GM21528 (cell line): ENCODE results near the gene LEO1.
"Not testable (repeated sequence)": the region's sequence is repeated elsewhere in the genome, so short reads cannot be mapped to it uniquely, and the experiment has no call there.

Experiments
- ATAC-seq: cut with Tn5 transposase; IDR thresholded peaks from one replicate; pipeline ENCODE4 v1.9.1; 2021; ENCODE audit warnings: mild to moderate bottlenecking, moderate library complexity; ENCODE audit not compliant: unreplicated experiment, low FRiP score

LEO1 gene

DNA sequence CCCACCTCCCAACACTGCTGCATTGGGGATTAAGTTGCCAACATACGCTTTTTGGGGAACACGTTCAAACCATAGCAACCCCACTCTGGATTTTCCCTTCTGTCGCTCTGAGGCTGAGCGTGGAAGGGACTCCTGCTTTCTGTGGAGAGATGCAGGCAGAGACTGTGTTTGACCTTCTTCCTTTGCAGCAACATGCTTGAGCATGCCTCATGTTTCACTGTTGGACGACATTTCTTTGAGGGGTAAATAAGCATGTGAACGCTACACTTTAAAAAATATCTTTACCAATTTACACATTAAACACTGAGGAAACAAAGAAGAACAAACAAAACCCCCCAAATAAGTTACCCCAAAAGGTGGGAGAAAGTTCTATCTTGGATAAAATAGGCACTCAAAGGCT lies 33.2 kb upstream of the LEO1 start:
- ATAC-seq = no peak

DNA sequence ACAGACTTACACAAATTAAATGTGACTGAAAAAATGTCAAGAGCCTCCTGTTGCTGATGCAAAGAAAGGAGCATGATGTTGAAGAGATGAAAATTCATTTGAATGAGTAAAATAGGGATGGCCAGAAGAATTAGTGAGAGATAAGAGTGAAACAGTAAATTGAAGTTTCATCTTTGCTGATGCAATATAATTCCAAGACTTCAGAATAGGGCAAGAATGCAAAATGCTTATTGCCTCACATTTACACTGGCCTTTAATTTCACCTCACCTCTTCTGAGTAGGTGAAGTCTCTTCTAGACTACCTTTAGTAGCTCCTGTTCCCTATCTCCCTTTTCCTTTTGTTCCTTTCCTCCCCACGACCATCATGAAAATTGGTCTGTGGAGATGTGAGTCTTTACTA lies 32.1 kb upstream of the LEO1 start:
- no peak for ATAC-seq

DNA sequence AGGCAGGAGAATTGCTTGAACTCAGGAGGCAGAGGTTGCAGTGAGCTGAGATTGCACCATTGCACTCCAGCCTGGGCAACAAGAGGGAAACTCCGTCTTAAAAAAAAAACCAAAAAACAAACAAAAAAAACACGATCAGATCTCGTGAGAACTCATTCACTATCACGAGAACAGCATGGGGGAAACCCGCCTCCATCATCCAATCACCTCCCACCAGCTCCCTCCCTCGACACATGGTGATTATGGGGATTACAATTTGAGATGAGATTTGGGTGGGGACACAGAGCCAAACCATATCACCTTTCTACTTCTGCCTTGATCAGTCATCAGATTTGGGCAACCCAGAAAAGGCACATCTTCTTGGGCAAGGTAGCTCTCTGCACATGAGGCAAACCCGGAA lies 31.5 kb upstream of the LEO1 start:
- ATAC-seq = not testable (repeated sequence)

DNA sequence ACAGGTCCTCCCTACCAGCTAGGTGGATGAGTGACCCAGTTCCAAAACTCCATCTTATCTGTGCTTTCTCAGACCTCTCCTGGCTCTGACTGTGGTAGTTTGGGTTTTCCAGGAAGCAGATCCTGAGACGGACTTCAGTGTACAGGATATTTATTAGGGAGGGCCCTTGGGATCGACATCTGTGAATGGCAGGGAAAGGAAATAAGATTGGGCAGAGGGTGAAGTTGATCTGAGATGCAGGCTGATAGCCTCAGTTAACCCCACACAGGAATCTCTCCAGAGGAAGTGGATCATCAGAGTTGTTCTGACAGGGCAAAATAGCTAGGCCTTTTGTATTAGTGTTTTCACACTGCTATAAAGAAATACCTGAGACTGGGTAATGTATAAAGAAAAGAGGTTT lies 30.8 kb upstream of the LEO1 start:
- no peak for ATAC-seq

DNA sequence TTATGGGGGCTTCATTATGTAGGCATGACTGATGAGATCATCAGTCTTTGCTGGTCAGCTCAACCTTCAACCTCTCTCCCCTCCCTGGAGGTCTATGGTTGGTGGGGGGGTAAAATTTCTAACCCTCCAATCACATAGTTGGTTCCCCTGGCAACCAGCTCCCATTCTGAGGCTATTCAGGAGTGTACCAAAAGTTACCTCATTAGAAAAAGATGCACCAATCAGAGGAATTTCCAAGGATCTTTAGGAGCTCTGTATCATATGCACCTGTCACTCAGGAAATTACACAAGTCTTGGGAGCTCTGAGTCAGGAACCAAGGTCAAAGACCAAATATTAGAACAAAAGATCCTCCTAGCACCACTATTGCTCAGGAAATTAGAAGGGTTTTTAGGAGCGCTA lies 21.4 kb upstream of the LEO1 start:
- ATAC-seq = no peak

DNA sequence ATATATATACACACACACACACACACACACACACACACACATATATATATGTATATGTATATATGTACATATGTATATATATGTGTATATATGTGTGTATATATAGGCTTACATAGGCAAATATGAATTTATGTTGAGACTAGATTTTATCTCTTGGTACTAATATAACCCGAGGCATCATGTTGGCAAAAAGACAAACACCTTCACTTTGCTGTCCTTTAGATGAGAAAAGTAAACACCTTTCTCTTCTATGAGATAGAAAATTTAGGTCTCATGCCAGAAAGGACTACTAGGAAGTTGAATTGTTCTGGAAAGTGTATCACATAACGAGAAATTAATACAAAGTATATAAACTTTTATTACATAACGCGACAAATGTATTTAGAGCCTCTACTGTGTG lies 19.6 kb upstream of the LEO1 start:
- no peak for ATAC-seq

DNA sequence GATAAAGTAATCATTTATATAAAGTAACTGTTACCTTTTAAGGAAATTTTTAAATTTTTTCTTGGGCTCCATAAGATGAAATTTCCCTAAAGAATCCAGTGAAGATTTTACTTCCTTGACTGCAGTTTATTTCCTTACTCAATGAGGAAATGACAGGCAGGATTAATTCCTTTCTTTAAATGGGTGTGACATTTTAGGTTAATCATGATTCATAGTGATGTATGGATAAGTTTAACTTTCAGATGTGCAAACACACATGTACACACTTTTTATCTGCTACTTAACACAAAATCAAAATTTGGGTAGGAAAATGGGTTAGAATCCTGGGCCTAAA lies 11.2 kb upstream of the LEO1 start:
- ATAC-seq = no peak

DNA sequence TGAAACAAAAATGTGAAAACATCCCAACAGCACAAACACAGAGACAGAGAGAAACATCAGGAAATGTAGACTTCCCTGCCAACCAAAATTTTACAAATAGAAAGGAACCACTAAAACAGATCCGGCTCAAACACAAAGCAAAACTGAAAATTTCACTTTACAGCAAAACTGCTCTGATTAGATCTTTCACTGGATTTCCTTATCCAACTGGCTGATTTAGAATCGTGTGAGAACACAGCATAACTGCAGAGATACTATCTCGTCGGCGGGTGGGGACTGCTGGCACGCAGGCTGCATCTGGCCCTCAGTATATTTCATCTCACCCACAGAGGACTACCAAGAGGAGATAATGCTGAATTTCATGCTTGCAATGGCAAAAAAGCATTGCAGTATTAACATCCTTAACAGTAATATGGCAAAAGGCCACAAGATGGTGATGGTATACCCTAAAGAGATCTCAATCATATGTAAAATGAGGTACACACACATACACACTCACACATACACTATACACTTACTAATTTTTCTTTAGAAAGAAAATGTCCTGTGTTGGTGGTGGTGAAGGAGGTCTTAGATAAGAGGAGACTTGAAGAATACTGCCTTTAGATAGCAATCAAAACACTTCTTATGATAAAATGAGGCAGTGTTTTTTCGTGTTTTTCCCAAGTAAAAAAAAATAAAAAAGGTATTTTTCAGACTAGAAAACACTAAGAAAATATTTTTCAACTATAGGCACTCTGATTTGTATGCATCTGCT lies 10.6 kb upstream of the LEO1 start:
- ATAC-seq = peak; percentile 88

DNA sequence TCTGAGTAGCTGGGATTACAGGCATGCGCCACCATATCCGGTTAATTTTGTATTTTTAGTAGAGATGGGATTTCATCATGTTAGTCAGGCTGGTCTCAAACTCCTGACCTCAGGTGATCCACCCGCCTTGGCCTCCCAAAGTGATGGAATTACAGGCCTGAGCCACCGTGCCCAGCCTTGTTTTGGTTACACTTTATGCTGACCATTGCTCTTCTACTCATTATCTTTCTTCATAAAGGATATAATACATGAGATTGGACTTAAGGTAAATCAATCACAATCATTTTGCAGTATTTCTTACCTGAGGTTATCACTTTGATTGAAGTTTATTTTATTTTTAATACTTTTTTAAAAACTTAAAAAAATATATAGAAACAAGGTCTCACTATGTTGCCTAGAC lies 2.2 kb upstream of the LEO1 start:
- ATAC-seq = no peak

DNA sequence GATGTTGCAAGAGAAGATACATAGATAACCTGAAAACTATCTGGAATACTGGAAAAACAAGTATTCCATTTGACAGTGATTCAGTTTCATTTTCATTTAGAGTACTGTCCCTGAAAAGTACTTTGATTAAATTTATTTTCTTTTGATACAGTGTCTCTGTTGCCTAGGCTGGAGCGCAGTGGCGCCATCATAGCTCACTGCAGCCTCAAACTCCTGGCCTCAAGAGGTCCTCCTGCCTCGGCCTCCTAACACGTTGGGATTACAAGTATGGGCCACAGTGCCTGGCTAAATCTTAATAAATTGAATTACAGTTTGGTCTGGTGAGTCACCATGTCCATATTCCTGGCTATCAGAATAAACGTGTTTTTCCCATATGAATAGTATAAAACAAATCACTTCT lies 1.6 kb upstream of the LEO1 start:
- no peak for ATAC-seq

DNA sequence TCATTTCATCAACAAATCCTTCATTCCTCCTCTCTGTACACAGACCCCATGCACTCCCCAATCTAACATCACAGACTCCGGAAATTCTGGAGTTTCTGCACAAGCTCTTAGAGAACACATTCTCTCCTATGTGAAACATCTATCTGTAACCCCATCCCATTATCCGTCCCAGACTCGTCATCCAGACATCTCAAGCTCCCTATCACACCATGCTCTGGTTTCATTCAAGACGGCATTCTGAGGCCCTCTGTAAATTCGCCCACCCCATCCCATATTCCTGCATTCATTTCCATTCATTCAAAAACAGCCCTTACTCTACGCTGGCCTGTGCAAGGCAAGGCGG lies 575 bp downstream of the LEO1 start:
- ATAC-seq = peak; percentile 29

DNA sequence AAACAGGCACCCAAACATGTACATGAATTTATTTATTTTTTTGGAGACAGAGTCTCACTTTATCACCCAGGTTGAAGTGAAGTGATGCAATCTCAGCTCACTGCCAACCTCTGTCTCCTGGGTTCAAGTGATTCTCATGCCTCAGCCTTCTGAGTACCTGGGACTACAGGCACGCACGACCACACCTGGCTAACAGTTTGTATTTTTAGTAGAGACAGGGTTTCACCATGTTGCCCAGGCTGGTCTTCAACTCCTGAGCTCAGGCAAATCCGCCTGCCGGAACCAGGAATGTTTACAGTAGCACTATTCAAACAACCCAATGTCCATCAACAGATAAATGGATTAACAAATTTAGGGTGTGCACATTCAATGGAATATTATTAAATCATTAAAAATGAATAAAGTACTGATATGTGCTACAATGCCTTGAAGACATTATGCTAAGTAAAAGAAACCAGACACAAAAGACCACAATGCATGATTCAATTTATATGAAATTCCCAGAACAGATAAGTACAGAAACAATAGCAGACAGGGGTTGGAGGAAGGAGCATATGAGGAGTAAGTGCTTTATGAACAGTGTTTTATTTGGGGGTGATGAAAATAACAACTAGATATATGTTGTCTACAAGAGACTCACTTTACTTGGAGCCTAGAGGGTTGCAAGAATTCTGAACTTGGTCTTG lies 1.3 kb downstream of the LEO1 start:
- ATAC-seq = no peak

DNA sequence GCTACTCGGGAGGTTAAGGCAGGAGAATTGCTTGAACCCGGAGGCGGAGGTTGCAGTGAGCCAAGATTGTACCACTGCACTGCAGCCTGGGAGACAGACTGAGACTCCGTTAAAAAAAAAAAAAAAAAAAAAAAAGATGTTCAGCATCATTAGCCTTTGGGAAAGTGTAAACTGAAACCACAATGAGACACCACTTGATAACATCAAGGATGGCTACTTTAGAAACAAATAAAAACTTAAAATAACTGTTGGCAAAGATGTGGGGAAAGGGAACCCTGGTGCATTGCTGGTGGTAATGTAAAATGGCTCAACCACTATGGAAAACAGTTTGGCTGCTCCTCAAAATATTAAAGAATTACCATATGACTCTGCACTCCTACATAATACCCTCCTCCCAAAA lies 1.9 kb downstream of the LEO1 start:
- ATAC-seq = no peak

DNA sequence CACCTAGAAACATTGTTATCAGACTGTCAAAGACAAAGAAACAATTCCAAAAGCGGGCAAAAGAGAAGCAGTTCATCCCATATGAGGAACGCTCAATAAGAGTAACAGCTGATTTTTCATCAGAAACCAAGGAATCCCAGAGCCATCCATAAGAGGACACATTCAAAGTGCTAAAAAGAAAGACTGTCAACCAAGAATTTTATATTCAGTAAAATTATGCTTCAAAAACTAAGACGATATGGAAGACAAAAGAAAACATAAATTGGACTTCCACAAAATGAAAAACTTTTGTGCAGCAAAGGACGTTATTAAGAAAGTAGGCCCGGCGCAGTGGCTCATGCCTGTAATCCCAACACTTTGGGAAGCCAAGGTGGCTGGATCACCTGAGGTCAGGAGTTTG lies 4.0 kb downstream of the LEO1 start:
- ATAC-seq = no peak

DNA sequence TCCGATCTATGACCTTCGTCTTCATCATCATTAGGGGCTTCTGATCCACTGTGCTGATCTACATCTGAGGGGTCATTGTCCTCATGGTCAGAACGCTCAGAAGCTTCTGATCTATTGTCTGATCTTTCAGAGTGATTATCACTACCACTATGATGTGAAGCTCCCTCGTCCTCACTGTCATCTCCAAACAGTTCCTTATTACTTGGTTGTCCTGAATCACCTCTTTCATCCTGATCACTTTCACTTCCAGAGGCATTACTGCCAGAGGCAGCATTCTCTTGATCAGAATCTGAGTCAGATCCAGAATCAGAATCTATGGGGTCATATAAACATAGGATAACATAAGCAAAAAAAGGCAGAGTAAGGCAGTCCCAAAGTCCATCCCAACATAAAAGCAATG lies 5.4 kb downstream of the LEO1 start:
- no peak for ATAC-seq

DNA sequence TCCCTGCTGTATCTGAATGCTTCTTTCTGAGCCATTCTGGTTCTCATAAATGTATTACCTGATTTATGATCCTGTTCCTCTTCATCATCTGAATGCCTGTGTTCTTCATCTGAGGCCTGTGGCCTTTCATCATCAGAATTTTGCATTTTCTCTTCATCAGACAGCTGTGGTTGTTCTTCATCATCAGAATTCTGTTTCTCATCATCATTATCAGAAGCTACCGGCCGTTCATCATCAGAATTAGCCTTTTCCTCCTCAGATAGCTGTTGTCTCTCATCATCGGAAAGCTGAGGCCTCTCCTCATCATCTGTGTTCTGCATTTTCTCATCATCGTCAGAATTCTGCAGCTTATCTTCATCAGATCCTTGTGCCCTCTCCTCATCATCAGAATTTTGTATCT lies 5.9 kb downstream of the LEO1 start:
- ATAC-seq = no peak

DNA sequence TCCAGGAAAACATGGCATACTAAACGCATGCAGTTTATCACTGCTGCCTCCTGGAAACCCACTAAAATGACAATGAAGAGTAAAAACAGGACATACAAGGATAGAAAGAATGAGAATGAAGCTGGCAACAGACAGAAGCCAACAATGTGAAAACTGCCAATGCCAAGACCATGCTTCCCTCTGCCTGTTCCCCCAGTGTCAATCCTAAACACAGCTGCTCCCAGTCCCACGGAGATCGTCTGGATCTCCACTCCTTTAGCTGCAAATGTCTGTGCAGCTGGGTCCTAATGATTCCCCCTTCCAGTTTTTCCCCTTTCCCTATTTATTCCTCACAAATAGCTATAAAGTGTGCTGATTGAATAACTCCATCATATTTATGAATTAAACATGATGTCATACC lies 16.1 kb downstream of the LEO1 start:
- ATAC-seq = no peak

DNA sequence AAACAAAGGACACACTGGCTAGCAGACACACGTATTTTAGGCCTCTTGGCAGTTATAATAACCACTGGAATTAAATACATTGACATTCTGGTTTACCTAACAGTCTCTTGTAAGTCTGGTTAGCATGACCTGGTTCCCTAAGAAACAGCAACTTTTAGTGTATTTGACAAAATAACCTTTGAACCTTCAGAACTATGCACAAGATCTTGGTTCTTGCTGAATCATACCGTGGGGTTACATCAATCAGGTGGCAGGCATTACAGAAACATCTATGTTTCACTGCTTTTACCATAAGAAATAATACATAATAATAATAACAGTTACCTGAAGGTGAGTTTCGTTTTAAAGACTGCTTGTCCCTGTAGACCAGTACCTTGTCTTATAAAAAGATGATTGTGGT lies 18.8 kb downstream of the LEO1 start:
- no peak for ATAC-seq

DNA sequence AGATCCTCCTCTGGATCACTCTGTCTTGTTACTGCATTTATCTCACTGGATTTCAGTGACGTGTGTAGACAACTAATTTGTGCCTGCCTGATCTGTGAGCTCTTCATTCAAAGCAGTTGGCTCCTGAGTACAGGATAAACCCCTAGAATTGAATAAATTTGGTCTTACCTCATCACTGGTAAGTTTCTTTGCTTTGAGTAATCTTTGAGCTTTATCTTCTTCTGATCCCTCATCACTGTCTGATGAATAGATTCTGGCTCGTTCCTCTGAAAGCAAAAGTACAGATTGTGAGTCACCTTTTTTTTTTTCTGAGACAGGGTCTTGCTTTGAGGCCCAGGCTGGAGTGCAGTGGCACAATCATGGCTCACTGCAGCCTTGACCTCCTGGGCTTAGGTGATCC lies 24.5 kb downstream of the LEO1 start:
- no peak for ATAC-seq

DNA sequence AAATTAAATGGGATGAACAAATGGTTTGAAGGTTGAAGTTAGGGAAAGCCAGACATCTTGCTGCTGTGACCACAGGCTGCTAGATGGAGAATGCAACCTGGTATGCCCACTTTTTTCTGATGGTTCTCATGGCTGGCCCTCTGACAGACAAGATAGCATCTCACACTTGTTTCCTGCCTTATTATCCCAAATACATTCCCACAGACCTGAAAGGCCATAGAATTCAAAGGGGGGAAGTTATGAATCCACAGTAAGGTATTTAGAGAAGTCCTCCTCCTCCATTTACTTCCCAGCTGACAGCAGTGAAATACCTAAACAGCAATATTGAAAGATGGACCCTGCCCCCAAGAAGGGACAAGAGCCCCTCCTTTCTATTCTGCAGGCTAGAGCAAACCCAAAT lies 32.4 kb downstream of the LEO1 start:
- ATAC-seq = no peak

DNA sequence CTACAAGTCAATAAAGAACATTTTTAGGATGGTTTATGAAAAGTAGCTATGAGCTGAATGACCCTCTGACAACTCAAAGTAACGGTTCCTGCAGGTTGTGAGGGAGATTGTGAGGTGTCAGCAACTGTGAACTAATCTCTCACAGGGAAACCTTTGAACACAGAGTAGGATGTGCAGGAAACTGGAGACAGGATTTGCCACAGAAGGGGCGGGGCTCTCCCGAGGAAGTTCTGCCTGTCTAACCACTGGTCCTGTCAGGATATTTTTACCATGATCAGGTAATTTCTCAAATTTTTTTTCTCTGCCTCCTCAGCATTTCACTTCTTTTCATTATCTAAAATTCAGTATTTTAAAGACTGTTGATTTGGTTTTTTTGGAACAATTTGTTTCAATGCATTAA lies 33.3 kb downstream of the LEO1 start:
- ATAC-seq = no peak

DNA sequence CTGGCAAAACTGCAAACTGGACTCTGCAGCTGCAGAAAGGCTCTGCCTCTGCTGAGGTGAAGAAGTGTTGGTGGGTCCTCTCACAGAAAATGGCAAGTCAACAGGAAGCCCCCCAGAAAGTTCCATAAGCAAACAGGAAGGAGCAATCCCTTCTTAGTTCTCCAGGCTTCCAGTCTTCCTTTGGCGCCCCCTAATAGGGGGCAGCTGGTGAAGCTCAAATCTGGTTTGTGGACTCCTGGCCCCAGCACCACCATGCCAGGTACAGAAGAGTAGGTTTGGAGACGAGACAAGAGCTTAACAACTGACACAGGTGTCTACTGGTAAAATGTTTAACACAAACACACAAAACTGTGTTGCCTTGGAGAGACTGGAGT lies 35.5 kb downstream of the LEO1 start:
- ATAC-seq = peak; percentile 5
